ENCODE measurements around the gene USP17L30.
"Not testable (repeated sequence)": the region's sequence is repeated elsewhere in the genome, so short reads cannot be mapped to it uniquely, and the experiment has no call there.

USP17L30 gene, protein sequence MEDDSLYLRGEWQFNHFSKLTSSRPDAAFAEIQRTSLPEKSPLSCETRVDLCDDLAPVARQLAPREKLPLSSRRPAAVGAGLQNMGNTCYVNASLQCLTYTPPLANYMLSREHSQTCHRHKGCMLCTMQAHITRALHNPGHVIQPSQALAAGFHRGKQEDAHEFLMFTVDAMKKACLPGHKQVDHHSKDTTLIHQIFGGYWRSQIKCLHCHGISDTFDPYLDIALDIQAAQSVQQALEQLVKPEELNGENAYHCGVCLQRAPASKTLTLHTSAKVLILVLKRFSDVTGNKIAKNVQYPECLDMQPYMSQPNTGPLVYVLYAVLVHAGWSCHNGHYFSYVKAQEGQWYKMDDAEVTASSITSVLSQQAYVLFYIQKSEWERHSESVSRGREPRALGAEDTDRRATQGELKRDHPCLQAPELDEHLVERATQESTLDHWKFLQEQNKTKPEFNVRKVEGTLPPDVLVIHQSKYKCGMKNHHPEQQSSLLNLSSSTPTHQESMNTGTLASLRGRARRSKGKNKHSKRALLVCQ

DNA sequence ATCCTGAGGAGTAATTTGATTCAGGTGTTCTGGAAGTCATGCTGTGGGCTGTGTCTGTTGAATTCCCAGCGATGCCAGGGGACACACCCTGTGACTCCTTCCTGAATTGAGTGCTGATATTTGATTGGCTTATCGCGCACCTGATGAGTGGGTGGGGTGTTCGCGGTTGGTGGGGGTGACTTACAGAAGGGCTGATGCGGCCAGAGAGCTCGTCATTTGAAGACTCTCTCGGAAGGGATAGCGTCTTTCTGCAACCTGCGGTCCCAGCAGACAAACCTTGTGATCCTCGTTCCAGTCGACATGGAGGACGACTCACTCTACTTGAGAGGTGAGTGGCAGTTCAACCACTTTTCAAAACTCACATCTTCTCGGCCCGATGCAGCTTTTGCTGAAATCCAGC lies at the start of gene USP17L30:
USP17L30 (plus strand) TSS at position 301 of the 400 bp plus-strand sequence; CDS start at position 301, 0 bp downstream.
- not testable (repeated sequence) for H3K27ac ChIP-seq

DNA sequence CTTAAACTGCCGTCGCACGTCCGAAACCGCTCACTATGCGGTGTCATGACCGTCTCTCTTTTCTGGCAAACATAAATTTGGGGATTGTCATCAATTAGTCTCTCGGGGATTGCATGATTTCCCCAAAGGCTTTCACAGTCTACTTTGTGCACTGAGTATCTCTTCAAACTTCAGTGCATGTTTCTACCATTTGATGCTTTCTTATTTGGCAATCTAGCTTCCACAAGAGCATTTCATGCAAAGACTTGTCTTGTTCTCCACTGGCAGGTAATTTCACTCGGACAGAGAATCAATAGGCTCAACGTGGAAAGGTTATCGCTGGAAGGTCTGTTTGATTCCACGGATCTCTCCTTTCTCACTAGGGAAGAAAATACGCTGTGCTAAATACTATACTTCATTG lies 38.7 kb upstream of the USP17L30 start:
- H3K27ac ChIP-seq: not testable (repeated sequence)

DNA sequence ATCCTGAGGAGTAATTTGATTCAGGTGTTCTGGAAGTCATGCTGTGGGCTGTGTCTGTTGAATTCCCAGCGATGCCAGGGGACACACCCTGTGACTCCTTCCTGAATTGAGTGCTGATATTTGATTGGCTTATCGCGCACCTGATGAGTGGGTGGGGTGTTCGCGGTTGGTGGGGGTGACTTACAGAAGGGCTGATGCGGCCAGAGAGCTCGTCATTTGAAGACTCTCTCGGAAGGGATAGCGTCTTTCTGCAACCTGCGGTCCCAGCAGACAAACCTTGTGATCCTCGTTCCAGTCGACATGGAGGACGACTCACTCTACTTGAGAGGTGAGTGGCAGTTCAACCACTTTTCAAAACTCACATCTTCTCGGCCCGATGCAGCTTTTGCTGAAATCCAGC lies 38.1 kb upstream of the USP17L30 start, which contains the start of gene USP17L24:
USP17L24 (plus strand) TSS at position 301 of the 400 bp plus-strand sequence; CDS start at position 301, 0 bp downstream.
- H3K27ac ChIP-seq: not testable (repeated sequence)

DNA sequence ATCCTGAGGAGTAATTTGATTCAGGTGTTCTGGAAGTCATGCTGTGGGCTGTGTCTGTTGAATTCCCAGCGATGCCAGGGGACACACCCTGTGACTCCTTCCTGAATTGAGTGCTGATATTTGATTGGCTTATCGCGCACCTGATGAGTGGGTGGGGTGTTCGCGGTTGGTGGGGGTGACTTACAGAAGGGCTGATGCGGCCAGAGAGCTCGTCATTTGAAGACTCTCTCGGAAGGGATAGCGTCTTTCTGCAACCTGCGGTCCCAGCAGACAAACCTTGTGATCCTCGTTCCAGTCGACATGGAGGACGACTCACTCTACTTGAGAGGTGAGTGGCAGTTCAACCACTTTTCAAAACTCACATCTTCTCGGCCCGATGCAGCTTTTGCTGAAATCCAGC lies 33.3 kb upstream of the USP17L30 start, which contains the start of gene USP17L25:
USP17L25 (plus strand) TSS at position 301 of the 400 bp plus-strand sequence; CDS start at position 301, 0 bp downstream.
- not testable (repeated sequence) for H3K27ac ChIP-seq

DNA sequence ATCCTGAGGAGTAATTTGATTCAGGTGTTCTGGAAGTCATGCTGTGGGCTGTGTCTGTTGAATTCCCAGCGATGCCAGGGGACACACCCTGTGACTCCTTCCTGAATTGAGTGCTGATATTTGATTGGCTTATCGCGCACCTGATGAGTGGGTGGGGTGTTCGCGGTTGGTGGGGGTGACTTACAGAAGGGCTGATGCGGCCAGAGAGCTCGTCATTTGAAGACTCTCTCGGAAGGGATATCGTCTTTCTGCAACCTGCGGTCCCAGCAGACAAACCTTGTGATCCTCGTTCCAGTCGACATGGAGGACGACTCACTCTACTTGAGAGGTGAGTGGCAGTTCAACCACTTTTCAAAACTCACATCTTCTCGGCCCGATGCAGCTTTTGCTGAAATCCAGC lies 28.6 kb upstream of the USP17L30 start, which contains the start of gene USP17L26:
USP17L26 (plus strand) TSS at position 301 of the 400 bp plus-strand sequence; CDS start at position 301, 0 bp downstream.
- not testable (repeated sequence) for H3K27ac ChIP-seq

DNA sequence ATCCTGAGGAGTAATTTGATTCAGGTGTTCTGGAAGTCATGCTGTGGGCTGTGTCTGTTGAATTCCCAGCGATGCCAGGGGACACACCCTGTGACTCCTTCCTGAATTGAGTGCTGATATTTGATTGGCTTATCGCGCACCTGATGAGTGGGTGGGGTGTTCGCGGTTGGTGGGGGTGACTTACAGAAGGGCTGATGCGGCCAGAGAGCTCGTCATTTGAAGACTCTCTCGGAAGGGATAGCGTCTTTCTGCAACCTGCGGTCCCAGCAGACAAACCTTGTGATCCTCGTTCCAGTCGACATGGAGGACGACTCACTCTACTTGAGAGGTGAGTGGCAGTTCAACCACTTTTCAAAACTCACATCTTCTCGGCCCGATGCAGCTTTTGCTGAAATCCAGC lies 23.8 kb upstream of the USP17L30 start, which contains the start of gene USP17L5:
USP17L5 (plus strand) TSS at position 301 of the 400 bp plus-strand sequence; CDS start at position 301, 0 bp downstream.
- not testable (repeated sequence) for H3K27ac ChIP-seq

DNA sequence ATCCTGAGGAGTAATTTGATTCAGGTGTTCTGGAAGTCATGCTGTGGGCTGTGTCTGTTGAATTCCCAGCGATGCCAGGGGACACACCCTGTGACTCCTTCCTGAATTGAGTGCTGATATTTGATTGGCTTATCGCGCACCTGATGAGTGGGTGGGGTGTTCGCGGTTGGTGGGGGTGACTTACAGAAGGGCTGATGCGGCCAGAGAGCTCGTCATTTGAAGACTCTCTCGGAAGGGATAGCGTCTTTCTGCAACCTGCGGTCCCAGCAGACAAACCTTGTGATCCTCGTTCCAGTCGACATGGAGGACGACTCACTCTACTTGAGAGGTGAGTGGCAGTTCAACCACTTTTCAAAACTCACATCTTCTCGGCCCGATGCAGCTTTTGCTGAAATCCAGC lies 19.1 kb upstream of the USP17L30 start, which contains the start of gene USP17L27:
USP17L27 (plus strand) TSS at position 301 of the 400 bp plus-strand sequence; CDS start at position 301, 0 bp downstream.
- H3K27ac ChIP-seq: not testable (repeated sequence)

DNA sequence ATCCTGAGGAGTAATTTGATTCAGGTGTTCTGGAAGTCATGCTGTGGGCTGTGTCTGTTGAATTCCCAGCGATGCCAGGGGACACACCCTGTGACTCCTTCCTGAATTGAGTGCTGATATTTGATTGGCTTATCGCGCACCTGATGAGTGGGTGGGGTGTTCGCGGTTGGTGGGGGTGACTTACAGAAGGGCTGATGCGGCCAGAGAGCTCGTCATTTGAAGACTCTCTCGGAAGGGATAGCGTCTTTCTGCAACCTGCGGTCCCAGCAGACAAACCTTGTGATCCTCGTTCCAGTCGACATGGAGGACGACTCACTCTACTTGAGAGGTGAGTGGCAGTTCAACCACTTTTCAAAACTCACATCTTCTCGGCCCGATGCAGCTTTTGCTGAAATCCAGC lies 14.3 kb upstream of the USP17L30 start, which contains the start of gene USP17L28:
USP17L28 (plus strand) TSS at position 301 of the 400 bp plus-strand sequence; CDS start at position 301, 0 bp downstream.
- H3K27ac ChIP-seq: not testable (repeated sequence)

DNA sequence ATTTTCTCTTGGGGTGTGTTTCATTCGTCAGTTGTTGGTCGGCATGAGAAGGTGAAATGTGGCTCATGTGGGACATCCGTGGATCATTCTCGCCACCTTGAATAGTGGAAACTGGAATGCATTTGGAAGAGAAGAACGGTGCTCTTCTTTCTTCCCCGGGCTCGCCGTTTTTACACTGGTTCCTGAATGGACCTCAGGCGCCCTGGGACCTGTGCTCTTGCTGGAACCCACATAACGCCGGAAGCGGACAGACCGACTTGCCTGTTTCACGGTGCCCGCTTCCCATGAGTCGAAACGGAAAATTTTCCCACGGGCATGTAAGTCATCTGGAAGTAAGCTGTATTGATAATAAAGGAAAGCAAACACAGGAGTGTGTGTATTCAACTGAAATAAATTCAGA lies 12.1 kb upstream of the USP17L30 start:
- H3K27ac ChIP-seq: not testable (repeated sequence)

DNA sequence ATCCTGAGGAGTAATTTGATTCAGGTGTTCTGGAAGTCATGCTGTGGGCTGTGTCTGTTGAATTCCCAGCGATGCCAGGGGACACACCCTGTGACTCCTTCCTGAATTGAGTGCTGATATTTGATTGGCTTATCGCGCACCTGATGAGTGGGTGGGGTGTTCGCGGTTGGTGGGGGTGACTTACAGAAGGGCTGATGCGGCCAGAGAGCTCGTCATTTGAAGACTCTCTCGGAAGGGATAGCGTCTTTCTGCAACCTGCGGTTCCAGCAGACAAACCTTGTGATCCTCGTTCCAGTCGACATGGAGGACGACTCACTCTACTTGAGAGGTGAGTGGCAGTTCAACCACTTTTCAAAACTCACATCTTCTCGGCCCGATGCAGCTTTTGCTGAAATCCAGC lies 9.6 kb upstream of the USP17L30 start, which contains the start of gene USP17L29:
USP17L29 (plus strand) TSS at position 301 of the 400 bp plus-strand sequence; CDS start at position 301, 0 bp downstream.
- H3K27ac ChIP-seq: not testable (repeated sequence)

DNA sequence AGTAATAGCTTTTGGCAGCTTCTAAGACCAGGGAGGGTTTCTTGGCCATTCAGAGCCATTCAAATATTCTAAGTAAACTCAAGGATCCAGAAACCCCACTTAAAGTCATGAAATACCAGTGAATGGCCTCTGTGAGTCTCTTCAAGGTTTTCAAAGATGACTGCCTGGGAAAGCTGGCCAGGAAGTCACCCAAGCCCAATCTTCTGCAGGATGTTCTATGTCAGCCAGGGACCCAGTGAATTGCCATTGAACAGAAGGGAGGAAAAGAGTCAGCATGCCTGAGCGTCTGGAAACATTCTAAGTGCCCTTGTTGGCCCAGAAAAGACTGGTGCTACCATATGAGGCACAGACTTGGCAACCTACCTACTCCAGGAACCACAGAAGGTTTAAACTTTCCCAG lies 17.0 kb downstream of the USP17L30 start:
- H3K27ac ChIP-seq: not testable (repeated sequence)

DNA sequence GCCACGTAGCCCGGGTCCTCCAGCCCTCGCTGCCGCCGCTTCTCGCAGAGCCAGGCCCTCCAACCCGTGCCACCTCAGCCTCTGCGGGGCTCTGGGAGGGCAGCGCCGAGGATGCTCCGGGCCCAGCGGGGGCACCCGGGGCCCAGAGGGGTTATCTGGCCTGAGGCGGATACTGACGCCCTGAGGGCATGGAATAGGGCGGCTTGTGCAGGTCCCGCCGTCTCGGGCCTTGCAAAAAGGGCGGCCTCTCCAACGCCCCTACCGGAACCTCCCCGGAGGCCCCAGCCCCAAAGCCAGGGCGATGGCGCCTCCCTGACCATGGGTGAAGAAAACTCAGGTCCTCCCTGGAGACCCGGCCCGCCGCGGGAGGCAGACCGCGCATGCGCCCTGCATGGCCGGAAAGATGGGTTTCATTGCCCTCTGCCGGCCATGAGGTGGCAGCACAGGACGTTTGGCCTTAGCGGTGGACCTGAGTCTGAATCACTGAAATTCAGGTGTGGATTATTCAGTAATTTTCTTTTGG lies 18.1 kb downstream of the USP17L30 start:
- TF ChIP-seq, protein P1, sequence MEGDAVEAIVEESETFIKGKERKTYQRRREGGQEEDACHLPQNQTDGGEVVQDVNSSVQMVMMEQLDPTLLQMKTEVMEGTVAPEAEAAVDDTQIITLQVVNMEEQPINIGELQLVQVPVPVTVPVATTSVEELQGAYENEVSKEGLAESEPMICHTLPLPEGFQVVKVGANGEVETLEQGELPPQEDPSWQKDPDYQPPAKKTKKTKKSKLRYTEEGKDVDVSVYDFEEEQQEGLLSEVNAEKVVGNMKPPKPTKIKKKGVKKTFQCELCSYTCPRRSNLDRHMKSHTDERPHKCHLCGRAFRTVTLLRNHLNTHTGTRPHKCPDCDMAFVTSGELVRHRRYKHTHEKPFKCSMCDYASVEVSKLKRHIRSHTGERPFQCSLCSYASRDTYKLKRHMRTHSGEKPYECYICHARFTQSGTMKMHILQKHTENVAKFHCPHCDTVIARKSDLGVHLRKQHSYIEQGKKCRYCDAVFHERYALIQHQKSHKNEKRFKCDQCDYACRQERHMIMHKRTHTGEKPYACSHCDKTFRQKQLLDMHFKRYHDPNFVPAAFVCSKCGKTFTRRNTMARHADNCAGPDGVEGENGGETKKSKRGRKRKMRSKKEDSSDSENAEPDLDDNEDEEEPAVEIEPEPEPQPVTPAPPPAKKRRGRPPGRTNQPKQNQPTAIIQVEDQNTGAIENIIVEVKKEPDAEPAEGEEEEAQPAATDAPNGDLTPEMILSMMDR (conservative IDR thresholded peaks at IDR 0.05): peak; percentile 72
- not testable (repeated sequence) for H3K27ac ChIP-seq

DNA sequence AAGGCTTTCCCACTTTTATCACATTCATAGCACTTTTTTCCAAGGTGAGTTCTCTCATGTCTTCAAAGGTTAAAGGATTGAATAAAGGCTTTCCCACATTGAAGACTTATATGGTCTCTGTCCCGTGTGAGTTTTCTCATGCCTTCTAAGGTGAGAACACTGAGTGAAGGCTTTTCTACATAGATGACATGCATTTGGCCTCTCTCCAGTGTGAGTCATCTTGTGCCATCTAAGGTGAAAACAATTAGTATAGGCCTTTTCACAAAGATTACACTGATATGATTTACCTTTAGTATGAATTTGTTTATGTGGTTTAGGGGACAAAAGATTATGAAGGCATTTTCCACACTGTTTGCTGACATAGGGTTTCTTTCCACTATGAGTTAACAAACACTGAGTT lies 21.2 kb downstream of the USP17L30 start:
- no peak overlapping the region for H3K27ac ChIP-seq
- TF ChIP-seq, protein P1 (conservative IDR thresholded peaks at IDR 0.05): no peak
- no peak for TF ChIP-seq ZFX (IDR thresholded peaks at IDR 0.05)

DNA sequence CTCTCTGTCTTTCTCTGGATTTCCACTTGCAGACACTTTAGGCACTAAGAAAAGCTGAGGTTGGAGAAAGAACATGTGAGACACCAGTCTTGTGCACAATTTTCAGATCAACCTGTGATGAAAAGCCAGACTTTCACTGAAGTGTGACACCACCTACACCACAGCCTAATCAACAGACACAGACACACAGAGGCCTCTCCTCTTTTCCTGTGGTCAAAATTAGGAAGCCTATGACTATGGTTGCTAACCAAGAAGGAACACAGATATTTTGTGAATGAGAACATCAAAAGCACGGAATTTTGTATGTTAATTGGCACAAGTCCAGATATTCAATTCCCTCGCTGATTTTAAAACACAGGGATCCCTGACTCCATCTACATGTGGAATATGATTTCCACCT lies 26.1 kb downstream of the USP17L30 start:
- H3K27ac ChIP-seq: not testable (repeated sequence)

DNA sequence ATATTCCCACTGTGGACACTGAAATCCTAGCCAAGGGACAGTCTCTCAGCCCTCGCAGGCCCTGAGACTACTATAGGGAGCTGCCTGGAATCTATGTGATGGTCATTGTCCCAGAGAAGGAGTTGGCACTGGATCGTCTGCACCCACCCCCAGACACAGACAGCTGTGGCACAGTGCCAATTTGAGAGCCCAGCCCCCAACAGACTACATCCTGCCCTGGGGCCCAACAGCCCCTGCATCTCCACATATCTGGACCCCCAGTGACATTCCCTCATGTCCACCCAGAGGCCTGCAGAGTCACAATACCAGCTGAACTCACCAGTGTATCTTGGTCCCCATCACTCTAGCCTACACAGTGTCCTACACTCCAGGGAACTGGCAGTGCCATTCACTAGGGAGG lies 42.8 kb downstream of the USP17L30 start:
- not testable (repeated sequence) for H3K27ac ChIP-seq

DNA sequence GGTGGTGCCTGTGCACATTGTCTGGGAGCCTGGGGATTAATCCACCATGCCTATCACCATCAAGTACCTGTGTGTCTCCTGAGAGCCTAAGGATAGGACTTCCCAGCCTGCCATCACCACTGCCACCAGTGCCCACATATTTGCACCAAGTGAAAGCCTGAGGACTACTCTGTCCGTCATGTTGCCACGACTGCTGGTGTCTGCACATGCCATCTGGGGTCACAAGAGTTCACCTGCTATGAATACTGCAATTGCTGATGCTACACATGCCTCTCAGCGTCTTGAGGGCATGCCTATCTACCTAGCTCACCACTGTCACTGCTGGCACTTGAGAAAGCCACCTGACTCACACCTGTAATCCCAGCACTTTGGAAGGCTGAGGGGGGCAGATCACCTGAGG lies 43.6 kb downstream of the USP17L30 start:
- not testable (repeated sequence) for H3K27ac ChIP-seq
